WTC11 (cell line): Measurements from ENCODE around the gene FTSJ3. TPM values are rescaled to one million over a fixed set of nuclear protein-coding genes. Genes with fewer than 3 reads are reported as not detected.

ENCODE experiments used
- ATAC-seq: fragments of 200-7000 bp; cut with Tn5 transposase; 2 replicates; pipeline ENCODE4 v1.10.0; 2021; ENCODE audit warnings: mild to moderate bottlenecking, moderate library complexity
- CTCF ChIA-PET: fragments of 300-600 bp; sonication (Branson Sonifier 250); formaldehyde crosslinking; loops from one replicate; lab custom pipeline; 2021; ENCODE audit warnings: antibody characterized with exemption; lab: Charles Lee
- POLR2A ChIA-PET: fragments of 350-600 bp; sonication (Branson Sonifier 250); formaldehyde crosslinking; loops from one replicate; lab custom pipeline; 2021; ENCODE audit warnings: antibody characterized with exemption; lab: Charles Lee
- DNase-seq: peaks from one replicate; pipeline ENCODE4 v3.0.0; 2021; ENCODE audit warnings: low spot score
- H3K27ac Mint-ChIP-seq: 2 replicates; pipeline ENCODE4 v1.8.0; 2021; ENCODE audit warnings: mixed read lengths
- H3K27me3 Mint-ChIP-seq: 2 replicates; pipeline ENCODE4 v1.8.0; 2021; ENCODE audit warnings: low read depth, mild to moderate bottlenecking, moderate library complexity, mixed read lengths
- H3K36me3 Mint-ChIP-seq: 2 replicates; pipeline ENCODE4 v1.8.0; 2021; ENCODE audit warnings: mixed read lengths
- H3K4me1 Mint-ChIP-seq: 2 replicates; pipeline ENCODE4 v1.8.0; 2022; ENCODE audit warnings: mixed read lengths
- H3K4me3 Mint-ChIP-seq: 2 replicates; pipeline ENCODE4 v1.8.0; 2021; ENCODE audit warnings: mild to moderate bottlenecking, moderate library complexity, mixed read lengths
- H3K9me3 Mint-ChIP-seq: 2 replicates; pipeline ENCODE4 v1.8.0; 2021; ENCODE audit warnings: mixed read lengths
- CREM ChIP-seq: sonication (generic); formaldehyde crosslinking; IDR thresholded peaks from 2 replicates; pipeline ENCODE4 v1.8.1; 2022; ENCODE audit warnings: mild to moderate bottlenecking, missing genetic modification reagents, moderate library complexity
- FOXJ3 ChIP-seq: sonication (generic); formaldehyde crosslinking; IDR thresholded peaks from 2 replicates; pipeline ENCODE4 v1.9.0; 2021; ENCODE audit warnings: missing genetic modification reagents, mild to moderate bottlenecking, borderline replicate concordance
- GTF2I ChIP-seq: fragments of 250-450 bp; sonication (Bioruptor Pico); conservative IDR thresholded peaks from 2 replicates; pipeline ENCODE4 v1.4.0; 2021; ENCODE audit warnings: mild to moderate bottlenecking
- HMGA2 ChIP-seq: fragments of 250-450 bp; sonication (Bioruptor Pico); IDR thresholded peaks from 2 replicates; pipeline ENCODE4 v1.4.0; 2021; ENCODE audit warnings: mild to moderate bottlenecking, moderate library complexity
- JAZF1 ChIP-seq: fragments of 250-450 bp; sonication (Bioruptor Pico); IDR thresholded peaks from 2 replicates; pipeline ENCODE4 v1.9.0; 2021; ENCODE audit warnings: moderate library complexity, mild to moderate bottlenecking, inconsistent platforms
- JUN ChIP-seq: sonication (generic); formaldehyde crosslinking; IDR thresholded peaks from 2 replicates; pipeline ENCODE4 v1.8.0; 2023; ENCODE audit warnings: mild to moderate bottlenecking, missing genetic modification reagents
- NR1H2 ChIP-seq: sonication (generic); formaldehyde crosslinking; IDR thresholded peaks from 2 replicates; pipeline ENCODE4 v1.9.0; 2021; ENCODE audit warnings: mild to moderate bottlenecking, moderate library complexity, missing genetic modification reagents
- SMAD4 ChIP-seq: sonication (generic); formaldehyde crosslinking; IDR thresholded peaks from 2 replicates; pipeline ENCODE4 v1.8.0; 2022; ENCODE audit warnings: mild to moderate bottlenecking, missing genetic modification reagents
- ZNF138 ChIP-seq: sonication (generic); formaldehyde crosslinking; conservative IDR thresholded peaks from 2 replicates; pipeline ENCODE4 v1.8.1; 2022; ENCODE audit warnings: mild to moderate bottlenecking, moderate library complexity, missing genetic modification reagents
- total RNA-seq: library from RNA; stranded (reverse); gene quantifications from 3 replicates; pipeline ENCODE4 v1.2.3, GENCODE V29; 2021
- TF ChIP-seq, protein P1 (sequence below): sonication (generic); formaldehyde crosslinking; IDR thresholded peaks from 2 replicates; pipeline ENCODE4 v1.8.1; 2022; ENCODE audit warnings: low read depth, missing genetic modification reagents, borderline replicate concordance
- TF ChIP-seq, protein P2 (sequence below): sonication (generic); formaldehyde crosslinking; IDR thresholded peaks from 2 replicates; pipeline ENCODE4 v1.8.0; 2022; ENCODE audit warnings: missing genetic modification reagents
- TF ChIP-seq, protein P3 (sequence below): fragments of 200-600 bp; IDR thresholded peaks from 2 replicates; pipeline ENCODE4 v1.8.0; 2022; ENCODE audit warnings: antibody characterized with exemption
- TF ChIP-seq, protein P4 (sequence below): sonication (generic); formaldehyde crosslinking; conservative IDR thresholded peaks from 2 replicates; pipeline ENCODE4 v1.8.1; 2022; ENCODE audit warnings: mild to moderate bottlenecking, missing genetic modification reagents
- TF ChIP-seq, protein P5 (sequence below): fragments of 250-450 bp; sonication (Bioruptor Pico); IDR thresholded peaks from 2 replicates; pipeline ENCODE4 v2.1.2; 2022; ENCODE audit warnings: mild to moderate bottlenecking, moderate library complexity
- TF ChIP-seq, protein P6 (sequence below): sonication (generic); formaldehyde crosslinking; IDR thresholded peaks from 2 replicates; pipeline ENCODE4 v1.8.1; 2023; ENCODE audit warnings: mild to moderate bottlenecking, moderate library complexity, missing genetic modification reagents

Gene FTSJ3
- total RNA-seq, 1 experiment from 2014 or later, result 62.1 TPM

DNA sequence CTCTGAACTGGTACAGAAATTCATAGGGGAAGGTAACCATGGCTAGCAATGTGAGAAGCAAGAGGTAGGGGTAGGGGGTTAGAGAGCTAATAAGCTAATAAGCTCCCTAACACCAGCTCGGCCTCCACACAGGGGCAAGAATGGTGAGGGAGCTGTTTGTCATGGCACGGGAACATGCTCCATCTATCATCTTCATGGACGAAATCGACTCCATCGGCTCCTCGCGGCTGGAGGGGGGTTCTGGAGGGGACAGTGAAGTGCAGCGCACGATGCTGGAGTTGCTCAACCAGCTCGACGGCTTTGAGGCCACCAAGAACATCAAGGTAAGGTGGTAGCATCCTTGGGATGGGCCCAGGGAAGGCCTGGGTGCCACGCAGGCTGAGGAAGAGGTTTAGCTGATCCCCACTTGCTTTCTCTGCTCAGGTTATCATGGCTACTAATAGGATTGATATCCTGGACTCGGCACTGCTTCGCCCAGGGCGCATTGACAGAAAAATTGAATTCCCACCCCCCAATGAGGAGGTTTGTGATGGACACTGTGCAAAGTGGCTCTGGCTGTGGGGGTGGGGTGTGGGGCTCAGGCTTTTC is 3.5 kb upstream of the FTSJ3 start:
- ATAC-seq (no peak), DNase-seq (no peak)
- no peaks in the 10 kb centered on the region for H3K9me3 Mint-ChIP-seq
- ChIA-PET CTCF (no interaction called here), POLR2A (no interaction called here)
- peaks cover 68% of the 10 kb centered on the region for H3K36me3 Mint-ChIP-seq
- H3K4me3 Mint-ChIP-seq, result no peak overlapping the region
- TF ChIP-seq HMGA2 (CRISPR knock-in tag) (no peak), JUN (CRISPR knock-in tag) (no peak), CREM (CRISPR knock-in tag) (no peak), NR1H2 (CRISPR knock-in tag) (no peak), GTF2I (CRISPR knock-in tag) (no peak), JAZF1 (CRISPR knock-in tag) (no peak), SMAD4 (CRISPR knock-in tag) (no peak), FOXJ3 (CRISPR knock-in tag) (no peak)
- TF ChIP-seq, protein P1, sequence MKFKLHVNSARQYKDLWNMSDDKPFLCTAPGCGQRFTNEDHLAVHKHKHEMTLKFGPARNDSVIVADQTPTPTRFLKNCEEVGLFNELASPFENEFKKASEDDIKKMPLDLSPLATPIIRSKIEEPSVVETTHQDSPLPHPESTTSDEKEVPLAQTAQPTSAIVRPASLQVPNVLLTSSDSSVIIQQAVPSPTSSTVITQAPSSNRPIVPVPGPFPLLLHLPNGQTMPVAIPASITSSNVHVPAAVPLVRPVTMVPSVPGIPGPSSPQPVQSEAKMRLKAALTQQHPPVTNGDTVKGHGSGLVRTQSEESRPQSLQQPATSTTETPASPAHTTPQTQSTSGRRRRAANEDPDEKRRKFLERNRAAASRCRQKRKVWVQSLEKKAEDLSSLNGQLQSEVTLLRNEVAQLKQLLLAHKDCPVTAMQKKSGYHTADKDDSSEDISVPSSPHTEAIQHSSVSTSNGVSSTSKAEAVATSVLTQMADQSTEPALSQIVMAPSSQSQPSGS (CRISPR knock-in tag), result no peak
- TF ChIP-seq, protein P2, sequence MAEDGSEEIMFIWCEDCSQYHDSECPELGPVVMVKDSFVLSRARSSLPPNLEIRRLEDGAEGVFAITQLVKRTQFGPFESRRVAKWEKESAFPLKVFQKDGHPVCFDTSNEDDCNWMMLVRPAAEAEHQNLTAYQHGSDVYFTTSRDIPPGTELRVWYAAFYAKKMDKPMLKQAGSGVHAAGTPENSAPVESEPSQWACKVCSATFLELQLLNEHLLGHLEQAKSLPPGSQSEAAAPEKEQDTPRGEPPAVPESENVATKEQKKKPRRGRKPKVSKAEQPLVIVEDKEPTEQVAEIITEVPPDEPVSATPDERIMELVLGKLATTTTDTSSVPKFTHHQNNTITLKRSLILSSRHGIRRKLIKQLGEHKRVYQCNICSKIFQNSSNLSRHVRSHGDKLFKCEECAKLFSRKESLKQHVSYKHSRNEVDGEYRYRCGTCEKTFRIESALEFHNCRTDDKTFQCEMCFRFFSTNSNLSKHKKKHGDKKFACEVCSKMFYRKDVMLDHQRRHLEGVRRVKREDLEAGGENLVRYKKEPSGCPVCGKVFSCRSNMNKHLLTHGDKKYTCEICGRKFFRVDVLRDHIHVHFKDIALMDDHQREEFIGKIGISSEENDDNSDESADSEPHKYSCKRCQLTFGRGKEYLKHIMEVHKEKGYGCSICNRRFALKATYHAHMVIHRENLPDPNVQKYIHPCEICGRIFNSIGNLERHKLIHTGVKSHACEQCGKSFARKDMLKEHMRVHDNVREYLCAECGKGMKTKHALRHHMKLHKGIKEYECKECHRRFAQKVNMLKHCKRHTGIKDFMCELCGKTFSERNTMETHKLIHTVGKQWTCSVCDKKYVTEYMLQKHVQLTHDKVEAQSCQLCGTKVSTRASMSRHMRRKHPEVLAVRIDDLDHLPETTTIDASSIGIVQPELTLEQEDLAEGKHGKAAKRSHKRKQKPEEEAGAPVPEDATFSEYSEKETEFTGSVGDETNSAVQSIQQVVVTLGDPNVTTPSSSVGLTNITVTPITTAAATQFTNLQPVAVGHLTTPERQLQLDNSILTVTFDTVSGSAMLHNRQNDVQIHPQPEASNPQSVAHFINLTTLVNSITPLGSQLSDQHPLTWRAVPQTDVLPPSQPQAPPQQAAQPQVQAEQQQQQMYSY (CRISPR knock-in tag), result no peak
- TF ChIP-seq, protein P3, sequence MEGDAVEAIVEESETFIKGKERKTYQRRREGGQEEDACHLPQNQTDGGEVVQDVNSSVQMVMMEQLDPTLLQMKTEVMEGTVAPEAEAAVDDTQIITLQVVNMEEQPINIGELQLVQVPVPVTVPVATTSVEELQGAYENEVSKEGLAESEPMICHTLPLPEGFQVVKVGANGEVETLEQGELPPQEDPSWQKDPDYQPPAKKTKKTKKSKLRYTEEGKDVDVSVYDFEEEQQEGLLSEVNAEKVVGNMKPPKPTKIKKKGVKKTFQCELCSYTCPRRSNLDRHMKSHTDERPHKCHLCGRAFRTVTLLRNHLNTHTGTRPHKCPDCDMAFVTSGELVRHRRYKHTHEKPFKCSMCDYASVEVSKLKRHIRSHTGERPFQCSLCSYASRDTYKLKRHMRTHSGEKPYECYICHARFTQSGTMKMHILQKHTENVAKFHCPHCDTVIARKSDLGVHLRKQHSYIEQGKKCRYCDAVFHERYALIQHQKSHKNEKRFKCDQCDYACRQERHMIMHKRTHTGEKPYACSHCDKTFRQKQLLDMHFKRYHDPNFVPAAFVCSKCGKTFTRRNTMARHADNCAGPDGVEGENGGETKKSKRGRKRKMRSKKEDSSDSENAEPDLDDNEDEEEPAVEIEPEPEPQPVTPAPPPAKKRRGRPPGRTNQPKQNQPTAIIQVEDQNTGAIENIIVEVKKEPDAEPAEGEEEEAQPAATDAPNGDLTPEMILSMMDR, result no peak
- TF ChIP-seq, protein P4, sequence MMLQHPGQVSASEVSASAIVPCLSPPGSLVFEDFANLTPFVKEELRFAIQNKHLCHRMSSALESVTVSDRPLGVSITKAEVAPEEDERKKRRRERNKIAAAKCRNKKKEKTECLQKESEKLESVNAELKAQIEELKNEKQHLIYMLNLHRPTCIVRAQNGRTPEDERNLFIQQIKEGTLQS (CRISPR knock-in tag), result no peak
- TF ChIP-seq, protein P5, sequence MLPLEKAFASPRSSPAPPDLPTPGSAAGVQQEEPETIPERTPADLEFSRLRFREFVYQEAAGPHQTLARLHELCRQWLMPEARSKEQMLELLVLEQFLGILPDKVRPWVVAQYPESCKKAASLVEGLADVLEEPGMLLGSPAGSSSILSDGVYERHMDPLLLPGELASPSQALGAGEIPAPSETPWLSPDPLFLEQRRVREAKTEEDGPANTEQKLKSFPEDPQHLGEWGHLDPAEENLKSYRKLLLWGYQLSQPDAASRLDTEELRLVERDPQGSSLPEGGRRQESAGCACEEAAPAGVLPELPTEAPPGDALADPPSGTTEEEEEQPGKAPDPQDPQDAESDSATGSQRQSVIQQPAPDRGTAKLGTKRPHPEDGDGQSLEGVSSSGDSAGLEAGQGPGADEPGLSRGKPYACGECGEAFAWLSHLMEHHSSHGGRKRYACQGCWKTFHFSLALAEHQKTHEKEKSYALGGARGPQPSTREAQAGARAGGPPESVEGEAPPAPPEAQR (CRISPR knock-in tag), result no peak
- TF ChIP-seq, protein P6, sequence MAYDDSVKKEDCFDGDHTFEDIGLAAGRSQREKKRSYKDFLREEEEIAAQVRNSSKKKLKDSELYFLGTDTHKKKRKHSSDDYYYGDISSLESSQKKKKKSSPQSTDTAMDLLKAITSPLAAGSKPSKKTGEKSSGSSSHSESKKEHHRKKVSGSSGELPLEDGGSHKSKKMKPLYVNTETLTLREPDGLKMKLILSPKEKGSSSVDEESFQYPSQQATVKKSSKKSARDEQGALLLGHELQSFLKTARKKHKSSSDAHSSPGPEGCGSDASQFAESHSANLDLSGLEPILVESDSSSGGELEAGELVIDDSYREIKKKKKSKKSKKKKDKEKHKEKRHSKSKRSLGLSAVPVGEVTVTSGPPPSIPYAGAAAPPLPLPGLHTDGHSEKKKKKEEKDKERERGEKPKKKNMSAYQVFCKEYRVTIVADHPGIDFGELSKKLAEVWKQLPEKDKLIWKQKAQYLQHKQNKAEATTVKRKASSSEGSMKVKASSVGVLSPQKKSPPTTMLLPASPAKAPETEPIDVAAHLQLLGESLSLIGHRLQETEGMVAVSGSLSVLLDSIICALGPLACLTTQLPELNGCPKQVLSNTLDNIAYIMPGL (CRISPR knock-in tag), result no peak
- no peak overlapping the region for H3K27ac Mint-ChIP-seq
- peaks cover 17% of the 10 kb centered on the region for H3K4me1 Mint-ChIP-seq
- no peaks in the 10 kb centered on the region for H3K27me3 Mint-ChIP-seq

DNA sequence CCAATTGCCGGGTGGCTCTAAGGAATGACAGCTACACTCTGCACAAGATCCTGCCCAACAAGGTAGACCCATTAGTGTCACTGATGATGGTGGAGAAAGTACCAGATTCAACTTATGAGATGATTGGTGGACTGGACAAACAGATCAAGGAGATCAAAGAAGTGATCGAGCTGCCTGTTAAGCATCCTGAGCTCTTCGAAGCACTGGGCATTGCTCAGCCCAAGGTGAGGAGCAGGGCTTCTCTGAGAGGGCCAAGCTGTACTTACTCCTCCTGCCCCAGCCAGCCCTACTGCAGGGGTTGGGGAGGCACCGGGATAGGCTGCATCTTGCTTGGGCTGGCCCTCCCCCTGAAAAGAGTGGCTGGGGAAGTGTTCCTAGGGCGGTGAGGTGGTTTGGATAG is 2.8 kb upstream of the FTSJ3 start:
- DNase-seq, result no peak
- Mint-ChIP-seq H3K27me3 (no peaks in the 10 kb centered on the region), H3K36me3 (peaks cover 70% of the 10 kb centered on the region), H3K9me3 (no peaks in the 10 kb centered on the region), H3K4me1 (peaks cover 21% of the 10 kb centered on the region), H3K4me3 (no peak overlapping the region), H3K27ac (no peak overlapping the region)
- CTCF ChIA-PET, result interaction anchor here (4.4 kb wide), 1 partner anchor 9 kb away, joined by 16 read pairs; no protein-coding TSS in a partner anchor
- TF ChIP-seq ZNF138 (CRISPR knock-in tag), result no peak
- ATAC-seq, result no peak
- POLR2A ChIA-PET, result no interaction called here
